Trophoblast cell (in vitro differentiated cells and primary cell): ENCODE results near the gene UPF3B. TPM values are rescaled to one million over a fixed set of nuclear protein-coding genes. Genes with fewer than 3 reads are reported as not detected.
A peak's percentile ranks its signal among the peaks of the same experiment; 100 is the strongest.

Experiments
- DNase-seq, 2 donors: peaks; one replicate each; pipeline ENCODE4 v3.0.0-alpha.2; 2016
- H2AFZ ChIP-seq: 2 replicates; pipeline ENCODE4 v1.6.1; 2013; ENCODE audit warnings: low read length, moderate library complexity, mild to moderate bottlenecking; ENCODE audit not compliant: insufficient read depth, poor library complexity
- H2AK5ac ChIP-seq: 2 replicates; pipeline ENCODE4 v1.6.1; 2013; ENCODE audit warnings: mild to moderate bottlenecking, low read length
- H2BK120ac ChIP-seq: 2 replicates; pipeline ENCODE4 v1.6.1; 2013; ENCODE audit warnings: low read length, mild to moderate bottlenecking, moderate library complexity; ENCODE audit not compliant: insufficient read depth, poor library complexity
- H2BK12ac ChIP-seq: 2 replicates; pipeline ENCODE4 v1.6.1; 2013; ENCODE audit warnings: mild to moderate bottlenecking, low read length, moderate library complexity
- H2BK5ac ChIP-seq: 2 replicates; pipeline ENCODE4 v1.6.1; 2013; ENCODE audit warnings: low read length, low read depth, moderate library complexity, mild to moderate bottlenecking; ENCODE audit not compliant: poor library complexity
- H3K14ac ChIP-seq: 2 replicates; pipeline ENCODE4 v1.6.1; 2013; ENCODE audit warnings: mild to moderate bottlenecking, low read length
- H3K18ac ChIP-seq: 2 replicates; pipeline ENCODE4 v1.6.1; 2013; ENCODE audit warnings: mild to moderate bottlenecking, low read length
- H3K23ac ChIP-seq: 2 replicates; pipeline ENCODE4 v1.6.1; 2013; ENCODE audit warnings: low read length
- H3K27ac ChIP-seq: 2 replicates; pipeline ENCODE4 v1.5.1; 2013; ENCODE audit warnings: low read depth, mild to moderate bottlenecking, inconsistent platforms, low read length, moderate library complexity
- H3K27me3 ChIP-seq: 2 replicates; pipeline ENCODE4 v1.6.1; 2013; ENCODE audit warnings: inconsistent platforms, mild to moderate bottlenecking, low read length, moderate library complexity; ENCODE audit not compliant: insufficient read depth
- H3K36me3 ChIP-seq, 2 experiments: 1 replicate in 1 of 2; 2 replicates in 1 of 2; pipeline ENCODE4 v1.6.1; 2013; ENCODE audit warnings: low read length in 2 of 2, mild to moderate bottlenecking in 2 of 2, moderate library complexity in 1 of 2; ENCODE audit not compliant: insufficient read depth in 2 of 2, control insufficient read depth in 1 of 2
- H3K4ac ChIP-seq: 2 replicates; pipeline ENCODE4 v1.6.1; 2013; ENCODE audit warnings: low read depth, mild to moderate bottlenecking, low read length, moderate library complexity
- H3K4me1 ChIP-seq, 2 experiments: 1 replicate in 1 of 2; 2 replicates in 1 of 2; pipeline ENCODE4 v1.6.1; 2013; ENCODE audit warnings: low read length in 2 of 2, mild to moderate bottlenecking in 2 of 2, moderate library complexity in 1 of 2; ENCODE audit not compliant: insufficient read depth in 2 of 2, control insufficient read depth in 1 of 2
- H3K4me2 ChIP-seq: 2 replicates; pipeline ENCODE4 v1.6.1; 2013; ENCODE audit warnings: inconsistent platforms, mild to moderate bottlenecking, low read length, moderate library complexity
- H3K4me3 ChIP-seq: 2 replicates; pipeline ENCODE4 v1.5.1; 2013; ENCODE audit warnings: mild to moderate bottlenecking, low read depth, low read length, inconsistent platforms
- H3K79me1 ChIP-seq: one replicate; pipeline ENCODE4 v1.6.1; 2013; ENCODE audit warnings: low read length
- H3K79me2 ChIP-seq: 2 replicates; pipeline ENCODE4 v1.6.1; 2013; ENCODE audit warnings: low read length, mild to moderate bottlenecking; ENCODE audit not compliant: control insufficient read depth, insufficient read depth, poor library complexity
- H3K9ac ChIP-seq: 2 replicates; pipeline ENCODE4 v1.6.1; 2013; ENCODE audit warnings: mild to moderate bottlenecking, low read length
- H3K9me3 ChIP-seq: 2 replicates; pipeline ENCODE4 v1.6.1; 2013; ENCODE audit warnings: low read depth, mild to moderate bottlenecking, control low read depth, inconsistent platforms, low read length; ENCODE audit not compliant: insufficient read depth
- H4K12ac ChIP-seq: 2 replicates; pipeline ENCODE4 v1.6.1; 2013; ENCODE audit warnings: low read depth, mild to moderate bottlenecking, low read length, moderate library complexity
- H4K8ac ChIP-seq: 2 replicates; pipeline ENCODE4 v1.6.1; 2013; ENCODE audit warnings: low read depth, mild to moderate bottlenecking, low read length, moderate library complexity
- H4K91ac ChIP-seq: one replicate; pipeline ENCODE4 v1.6.1; 2013; ENCODE audit warnings: low read depth, mild to moderate bottlenecking, low read length, moderate library complexity
- WGBS: extraction: QIAGEN DNeasy Blood & Tissue Kit; methylation state at CpG from one replicate; pipeline ENCODE4 v1.1.7; 2013; ENCODE audit warnings: missing lambda C conversion rate; ENCODE audit not compliant: insufficient read length, insufficient coverage; ENCODE audit errors: extremely low coverage; 5-methylcytosine and 5-hydroxymethylcytosine counted together
- polyA plus RNA-seq: library from polyadenylated mRNA; stranded (reverse); fragments of 200-250 nt; gene quantifications from 2 replicates; pipeline ENCODE4 v1.2.3, GENCODE V29; 2013

UPF3B gene, protein sequence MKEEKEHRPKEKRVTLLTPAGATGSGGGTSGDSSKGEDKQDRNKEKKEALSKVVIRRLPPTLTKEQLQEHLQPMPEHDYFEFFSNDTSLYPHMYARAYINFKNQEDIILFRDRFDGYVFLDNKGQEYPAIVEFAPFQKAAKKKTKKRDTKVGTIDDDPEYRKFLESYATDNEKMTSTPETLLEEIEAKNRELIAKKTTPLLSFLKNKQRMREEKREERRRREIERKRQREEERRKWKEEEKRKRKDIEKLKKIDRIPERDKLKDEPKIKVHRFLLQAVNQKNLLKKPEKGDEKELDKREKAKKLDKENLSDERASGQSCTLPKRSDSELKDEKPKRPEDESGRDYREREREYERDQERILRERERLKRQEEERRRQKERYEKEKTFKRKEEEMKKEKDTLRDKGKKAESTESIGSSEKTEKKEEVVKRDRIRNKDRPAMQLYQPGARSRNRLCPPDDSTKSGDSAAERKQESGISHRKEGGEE
- 18.4 and 19.0 TPM in 2 replicates for polyA plus RNA-seq

DNA sequence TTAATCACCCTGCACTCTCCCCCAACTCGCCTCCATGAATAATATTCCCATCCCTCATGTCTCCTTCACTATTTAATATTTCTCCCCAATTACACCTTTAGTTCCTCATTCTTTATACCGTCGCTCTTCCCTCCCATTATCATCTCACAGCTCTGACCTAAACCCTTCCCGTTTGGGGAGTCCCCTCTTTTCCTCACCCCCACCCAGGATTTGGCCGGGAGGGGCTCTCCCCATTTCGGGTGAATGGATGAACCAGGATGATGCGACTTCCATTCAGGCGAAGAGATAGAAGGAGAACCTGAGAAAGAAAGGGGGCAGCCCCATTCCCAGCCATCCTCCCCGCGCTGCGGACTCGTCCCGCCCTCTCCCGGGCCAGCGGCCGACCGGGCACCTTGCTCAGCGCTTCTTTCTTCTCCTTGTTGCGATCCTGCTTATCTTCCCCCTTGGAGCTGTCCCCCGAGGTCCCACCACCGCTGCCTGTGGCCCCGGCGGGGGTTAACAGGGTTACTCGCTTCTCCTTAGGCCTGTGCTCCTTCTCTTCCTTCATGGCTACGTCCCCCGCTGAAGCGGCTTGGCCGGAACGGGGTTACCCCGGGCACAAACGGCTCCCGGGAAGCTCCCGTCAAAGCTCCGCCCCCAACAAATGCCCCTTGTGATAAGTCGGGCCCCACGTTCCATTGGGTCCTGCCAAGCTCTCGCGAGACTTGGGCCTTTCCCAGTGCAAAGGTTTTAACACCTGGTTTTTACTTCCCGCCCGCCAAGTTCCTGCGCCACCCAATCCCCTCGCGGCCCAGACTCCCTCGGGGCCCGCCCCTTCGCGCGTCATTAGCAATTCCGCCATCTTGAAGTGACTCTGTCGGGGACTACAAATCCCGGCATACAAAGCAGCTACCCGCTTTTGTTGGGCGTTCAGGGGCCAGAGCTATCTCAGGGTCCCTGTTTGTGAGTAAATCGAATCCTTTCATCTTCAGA is at the start of gene UPF3B:
UPF3B (minus strand) TSS at position 582 of the 972 bp plus-strand sequence; CDS start at position 547, 35 bp downstream.
- peak within 1 kb of the TSS; percentile 81 for H2AFZ ChIP-seq
- peak within 1 kb of the TSS; percentile 97 for H4K12ac ChIP-seq
- no peaks in the 10 kb centered on the region for H3K27me3 ChIP-seq
- peak within 1 kb of the TSS; percentile 77 for H3K4me2 ChIP-seq
- H4K91ac ChIP-seq: peak within 1 kb of the TSS; percentile 79
- peak within 1 kb of the TSS; percentile 96 for H3K4ac ChIP-seq
- H3K79me2 ChIP-seq: peaks cover 5% of the 10 kb centered on the region
- H2BK5ac ChIP-seq: peak within 1 kb of the TSS; percentile 89
- H3K27ac ChIP-seq: peak within 1 kb of the TSS; percentile 81
- peak within 1 kb of the TSS; percentile 93 for H3K9ac ChIP-seq
- peaks cover 5% of the 10 kb centered on the region in 2 experiments for H3K36me3 ChIP-seq
- H2BK120ac ChIP-seq: peak within 1 kb of the TSS; percentile 90
- H3K18ac ChIP-seq: peak within 1 kb of the TSS; percentile 85
- H4K8ac ChIP-seq: peak within 1 kb of the TSS; percentile 83
- H3K14ac ChIP-seq: peak within 1 kb of the TSS; percentile 83
- H2BK12ac ChIP-seq: no peak within 1 kb of the TSS
- no peaks in the 10 kb centered on the region for H3K4me1 ChIP-seq
- H3K23ac ChIP-seq: no peak within 1 kb of the TSS
- WGBS: no CpG with 5 or more reads among the region's 54 CpGs
- H2AK5ac ChIP-seq: no peak within 1 kb of the TSS
- peak within 1 kb of the TSS; percentile 89 for H3K4me3 ChIP-seq
- H3K9me3 ChIP-seq: no peaks in the 10 kb centered on the region
- DNase-seq: peak; percentile 96 to 98
- peaks cover 4% of the 10 kb centered on the region for H3K79me1 ChIP-seq

DNA sequence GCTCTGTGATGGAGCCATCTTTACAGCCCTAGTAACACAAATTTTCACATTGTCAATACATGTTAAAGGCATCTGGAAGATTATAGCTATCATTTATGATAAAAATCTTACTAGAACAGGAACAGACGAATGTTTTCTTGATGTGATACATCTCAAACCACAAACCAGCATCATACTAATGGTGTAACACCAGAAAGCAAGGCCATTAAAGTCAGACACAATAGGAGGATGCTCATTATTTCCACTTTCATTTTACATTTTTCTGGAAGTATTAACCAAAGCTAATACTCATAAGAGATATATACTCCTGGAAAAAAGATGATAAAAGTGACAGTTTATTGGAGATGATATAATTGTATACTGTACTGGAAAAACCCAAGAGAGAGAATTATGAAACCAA is 48.2 kb upstream of the UPF3B start:
- Histone ChIP-seq H3K9me3 (no peaks in the 10 kb centered on the region), H3K4me2 (no peak overlapping the region), H3K9ac (no peak overlapping the region), H3K79me2 (no peaks in the 10 kb centered on the region), H3K27ac (no peak overlapping the region), H4K91ac (no peak overlapping the region), H3K4me3 (no peak overlapping the region), H3K14ac (no peak overlapping the region), H3K23ac (no peak overlapping the region), H3K18ac (no peak overlapping the region), H2BK5ac (no peak overlapping the region), H3K79me1 (no peaks in the 10 kb centered on the region), H2AK5ac (no peak overlapping the region), H4K12ac (no peak overlapping the region), H3K4me1 (no peaks in the 10 kb centered on the region), H2BK120ac (no peak overlapping the region), H3K27me3 (no peaks in the 10 kb centered on the region), H2BK12ac (no peak overlapping the region), H3K4ac (no peak overlapping the region), H3K36me3 (no peaks in the 10 kb centered on the region), H4K8ac (no peak overlapping the region), H2AFZ (no peak overlapping the region)
- no CpG with 5 or more reads among the region's 1 CpG for whole genome bisulfite sequencing
- DNase-seq: no peak

DNA sequence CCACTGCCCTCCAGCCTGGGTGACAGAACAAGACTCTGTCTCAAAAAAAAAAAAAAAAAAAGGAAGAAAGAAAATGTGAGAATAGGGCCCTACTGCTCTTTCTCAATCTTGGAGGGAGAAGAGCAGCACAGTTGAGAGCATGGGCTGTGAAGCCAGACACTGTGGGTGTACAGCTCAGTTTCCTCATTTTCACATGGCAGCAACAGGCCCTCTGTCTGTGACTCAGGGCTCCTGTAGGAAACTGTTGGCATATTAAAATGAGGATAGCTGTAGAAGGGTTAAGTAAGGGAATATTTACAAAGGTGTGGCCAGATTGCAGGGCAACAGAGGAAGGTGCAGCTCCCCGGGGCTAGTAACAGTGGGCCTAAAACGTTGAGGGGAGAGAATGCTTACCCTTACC is 46.4 kb upstream of the UPF3B start:
- no peak overlapping the region for H2BK120ac ChIP-seq
- H3K27me3 ChIP-seq: no peaks in the 10 kb centered on the region
- no peak overlapping the region for H2AK5ac ChIP-seq
- no peak overlapping the region for H3K4ac ChIP-seq
- H3K79me2 ChIP-seq: no peaks in the 10 kb centered on the region
- no peak overlapping the region for H3K27ac ChIP-seq
- no peak overlapping the region for H2AFZ ChIP-seq
- H4K8ac ChIP-seq: no peak overlapping the region
- H3K23ac ChIP-seq: no peak overlapping the region
- no peak overlapping the region for H3K4me3 ChIP-seq
- H2BK12ac ChIP-seq: no peak overlapping the region
- no peaks in the 10 kb centered on the region for H3K36me3 ChIP-seq
- no peak overlapping the region for H3K18ac ChIP-seq
- DNase-seq: no peak
- WGBS: no CpG with 5 or more reads among the region's 2 CpGs
- H3K9ac ChIP-seq: no peak overlapping the region
- no peak overlapping the region for H2BK5ac ChIP-seq
- H3K4me2 ChIP-seq: no peak overlapping the region
- no peak overlapping the region for H4K91ac ChIP-seq
- H3K9me3 ChIP-seq: no peaks in the 10 kb centered on the region
- H3K4me1 ChIP-seq: peaks cover 0 to 3% of the 10 kb centered on the region in 2 experiments
- no peaks in the 10 kb centered on the region for H3K79me1 ChIP-seq
- H3K14ac ChIP-seq: no peak overlapping the region
- no peak overlapping the region for H4K12ac ChIP-seq

DNA sequence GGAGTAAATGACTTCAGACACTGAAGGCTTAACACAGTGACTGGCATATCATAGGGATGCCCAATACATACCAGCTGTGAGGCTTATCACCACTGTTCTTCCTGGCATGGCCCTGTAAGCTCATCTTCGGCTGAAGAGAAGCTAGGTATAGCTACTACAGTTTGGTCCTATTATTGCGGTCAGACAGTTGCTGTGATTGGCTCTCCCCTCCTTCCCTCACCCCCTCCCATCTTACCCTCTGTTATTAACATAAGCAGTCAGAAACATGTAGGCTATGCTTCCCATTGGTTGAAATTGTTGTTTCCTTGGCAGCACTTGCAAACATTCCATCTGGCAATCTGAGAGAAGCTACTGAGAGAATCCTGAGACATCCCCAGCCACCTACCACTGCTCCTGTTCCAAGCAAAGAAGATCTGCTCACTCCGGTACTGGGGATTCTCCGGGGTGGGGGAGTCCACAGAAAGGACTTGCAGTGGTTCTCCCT is 43.1 kb upstream of the UPF3B start, which contains the start of gene AKAP14:
AKAP14 (plus strand) TSS at position 51 of the 484 bp plus-strand sequence. CDS start 7,331 bp downstream, outside the sequence.
- no peak within 1 kb of the TSS for H3K9ac ChIP-seq
- H2AK5ac ChIP-seq: no peak within 1 kb of the TSS
- H3K14ac ChIP-seq: no peak within 1 kb of the TSS
- H3K18ac ChIP-seq: no peak within 1 kb of the TSS
- H3K9me3 ChIP-seq: no peaks in the 10 kb centered on the region
- no peak within 1 kb of the TSS for H2AFZ ChIP-seq
- H3K79me2 ChIP-seq: no peaks in the 10 kb centered on the region
- no peak within 1 kb of the TSS for H2BK5ac ChIP-seq
- H3K23ac ChIP-seq: no peak within 1 kb of the TSS
- peaks cover 4 to 6% of the 10 kb centered on the region in 2 experiments for H3K4me1 ChIP-seq
- no peak within 1 kb of the TSS for H3K4me3 ChIP-seq
- peaks cover 9% of the 10 kb centered on the region for H3K79me1 ChIP-seq
- no peak within 1 kb of the TSS for H2BK120ac ChIP-seq
- no peak within 1 kb of the TSS for H4K91ac ChIP-seq
- no peak within 1 kb of the TSS for H3K27ac ChIP-seq
- no peak within 1 kb of the TSS for H4K12ac ChIP-seq
- no peaks in the 10 kb centered on the region for H3K36me3 ChIP-seq
- DNase-seq: no peak
- H3K27me3 ChIP-seq: no peaks in the 10 kb centered on the region
- H3K4ac ChIP-seq: no peak within 1 kb of the TSS
- H2BK12ac ChIP-seq: no peak within 1 kb of the TSS
- no peak within 1 kb of the TSS for H4K8ac ChIP-seq
- no peak within 1 kb of the TSS for H3K4me2 ChIP-seq
- no CpG with 5 or more reads among the region's 4 CpGs for WGBS
